Hepatocyte (in vitro differentiated cells): ENCODE results near the gene DBT.

Experiments used
- EZH2phosphoT487 ChIP-seq: fragments of 200-600 bp; sonication (generic); IDR thresholded peaks from one replicate; pipeline ENCODE4 v1.6.1; 2018; ENCODE audit warnings: antibody characterized with exemption, mild to moderate bottlenecking, low read depth, moderate library complexity; ENCODE audit not compliant: unreplicated experiment, severe bottlenecking
- TF ChIP-seq, protein P1 (sequence below): fragments of 200-600 bp; sonication (generic); IDR thresholded peaks from 2 replicates; pipeline ENCODE4 v1.5.1; 2016; ENCODE audit warnings: antibody characterized with exemption, mild to moderate bottlenecking; ENCODE audit not compliant: poor library complexity

GRCh38 chr1:100250807-100251206, 1.2 kb upstream of the DBT start:
- no peak for TF ChIP-seq EZH2phosphoT487
- TF ChIP-seq, protein P1, sequence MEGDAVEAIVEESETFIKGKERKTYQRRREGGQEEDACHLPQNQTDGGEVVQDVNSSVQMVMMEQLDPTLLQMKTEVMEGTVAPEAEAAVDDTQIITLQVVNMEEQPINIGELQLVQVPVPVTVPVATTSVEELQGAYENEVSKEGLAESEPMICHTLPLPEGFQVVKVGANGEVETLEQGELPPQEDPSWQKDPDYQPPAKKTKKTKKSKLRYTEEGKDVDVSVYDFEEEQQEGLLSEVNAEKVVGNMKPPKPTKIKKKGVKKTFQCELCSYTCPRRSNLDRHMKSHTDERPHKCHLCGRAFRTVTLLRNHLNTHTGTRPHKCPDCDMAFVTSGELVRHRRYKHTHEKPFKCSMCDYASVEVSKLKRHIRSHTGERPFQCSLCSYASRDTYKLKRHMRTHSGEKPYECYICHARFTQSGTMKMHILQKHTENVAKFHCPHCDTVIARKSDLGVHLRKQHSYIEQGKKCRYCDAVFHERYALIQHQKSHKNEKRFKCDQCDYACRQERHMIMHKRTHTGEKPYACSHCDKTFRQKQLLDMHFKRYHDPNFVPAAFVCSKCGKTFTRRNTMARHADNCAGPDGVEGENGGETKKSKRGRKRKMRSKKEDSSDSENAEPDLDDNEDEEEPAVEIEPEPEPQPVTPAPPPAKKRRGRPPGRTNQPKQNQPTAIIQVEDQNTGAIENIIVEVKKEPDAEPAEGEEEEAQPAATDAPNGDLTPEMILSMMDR, result no peak
